Esophagus mucosa (tissue), 1 donor: ENCODE results near the gene SLC36A1. TPM values are rescaled to one million over a fixed set of nuclear protein-coding genes. Genes with fewer than 3 reads are reported as not detected.

Experiments
- ATAC-seq: fragments of 200-7000 bp; cut with Tn5 transposase; one replicate; pipeline ENCODE4 v1.9.1; 2020
- total RNA-seq: library from RNA; stranded (reverse); gene quantifications from one replicate; pipeline ENCODE4 v1.2.4, GENCODE V29; 2023
- donor health status: DM: yes; HTN: yes; CAD: no.

SLC36A1 gene
- total RNA-seq, 1 donor from 2014 or later = 5.9 TPM

GRCh38 chr5:151451626-151452520, 4.5 kb downstream of the SLC36A1 start:
- ATAC-seq = no peak

DNA sequence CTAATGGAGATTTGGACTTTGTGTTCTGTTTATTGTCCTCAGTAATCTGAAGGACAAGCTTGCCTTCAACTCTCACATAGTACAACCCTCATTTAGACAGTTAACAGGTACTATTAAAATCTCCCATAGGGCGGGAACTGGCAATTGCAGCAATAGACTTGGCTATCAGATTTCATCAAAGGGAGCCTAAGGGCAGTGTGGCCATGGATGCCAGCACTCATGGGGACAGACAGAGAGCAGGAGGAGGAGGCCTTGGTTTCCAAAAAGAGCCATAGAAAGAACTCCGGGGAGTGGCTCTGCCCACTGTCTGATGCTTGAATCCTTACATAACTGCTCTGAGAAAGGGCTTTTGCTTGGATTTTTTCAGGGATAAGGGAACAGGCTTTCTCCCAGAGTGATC, 6.8 kb downstream of the SLC36A1 start:
- ATAC-seq = no peak

DNA sequence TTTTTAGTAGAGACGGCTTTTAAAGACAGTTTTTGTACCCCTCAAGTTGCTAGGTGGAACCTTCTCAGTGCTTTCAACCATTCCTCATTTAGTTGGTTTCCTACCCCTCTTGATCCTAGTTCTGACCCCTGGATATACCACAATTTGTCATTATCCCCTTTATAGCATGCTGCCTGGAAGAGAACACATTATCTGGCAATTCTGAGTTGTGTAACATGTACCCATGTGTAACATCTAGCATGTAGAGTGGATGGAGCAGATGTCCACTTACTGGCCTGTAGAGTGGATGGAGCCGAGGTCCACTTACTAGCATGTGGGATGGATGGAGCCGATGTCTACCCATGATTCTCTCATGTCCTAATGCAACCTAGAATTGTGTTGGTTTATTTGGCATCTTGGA, 7.5 kb downstream of the SLC36A1 start:
- ATAC-seq = no peak

DNA sequence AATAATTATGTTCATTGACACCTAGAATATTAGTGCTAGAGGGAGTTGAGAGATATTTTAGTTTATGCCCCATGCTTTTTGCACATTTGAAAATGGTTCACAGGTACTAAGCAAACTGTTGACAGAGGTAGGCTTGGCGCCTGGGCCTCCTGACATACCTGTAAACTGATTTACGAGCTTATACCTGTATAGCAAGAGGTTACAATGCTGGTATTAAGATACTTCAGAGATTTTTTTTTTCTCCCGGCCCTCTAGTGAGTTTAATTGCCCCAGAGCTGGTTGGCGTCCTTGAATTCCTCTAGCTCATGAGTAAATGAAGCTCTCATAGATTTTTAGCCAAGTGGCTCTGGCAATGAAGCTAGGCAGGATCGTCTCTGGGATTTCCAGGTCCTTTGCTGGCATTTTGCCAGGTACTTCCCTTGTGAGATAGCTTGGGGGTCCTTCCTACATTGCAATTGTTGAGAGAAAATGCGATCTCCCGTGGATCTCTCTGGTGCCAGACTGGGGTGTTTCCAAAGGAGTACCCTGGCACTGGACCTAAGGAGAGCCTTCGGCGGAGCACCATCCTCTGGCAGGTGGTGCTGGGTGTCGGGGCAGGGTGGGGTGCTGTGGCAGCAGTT, 9.0 kb downstream of the SLC36A1 start:
- ATAC-seq = no peak

- no peak for ATAC-seq
Measured at GRCh38 chr5:151458314-151458713, 10.9 kb downstream of the SLC36A1 start.

DNA sequence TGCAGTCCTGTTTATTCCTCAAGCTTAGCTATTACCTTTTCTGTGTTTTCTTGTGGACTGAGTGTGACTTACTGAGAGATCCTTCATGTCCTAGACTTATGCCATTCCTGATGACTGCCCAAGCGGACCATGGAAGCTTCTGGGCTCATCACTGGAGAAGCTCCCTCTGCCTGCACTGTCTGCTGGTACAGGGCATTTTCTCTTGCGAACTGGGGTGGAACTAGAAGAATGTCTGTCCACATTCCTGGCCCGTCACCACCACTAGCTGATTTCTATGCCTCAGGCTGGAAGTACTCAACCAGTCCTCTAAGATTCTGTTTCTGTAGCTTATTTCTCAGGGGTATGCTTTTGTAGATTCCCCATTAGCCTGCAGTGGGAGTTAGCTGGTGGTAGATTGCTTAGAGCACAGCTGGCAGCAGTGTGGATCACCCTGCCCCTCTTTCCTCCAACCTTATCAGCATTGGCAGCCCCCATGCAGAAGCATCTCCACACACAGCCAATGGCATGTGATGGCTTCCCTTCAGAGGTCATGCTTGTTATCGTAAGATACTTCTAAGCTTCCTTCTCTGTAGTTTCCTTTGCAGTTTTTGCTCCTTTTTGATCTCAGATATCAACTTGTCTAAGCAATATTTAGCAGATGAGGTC, 12.4 kb downstream of the SLC36A1 start:
- ATAC-seq = no peak

DNA sequence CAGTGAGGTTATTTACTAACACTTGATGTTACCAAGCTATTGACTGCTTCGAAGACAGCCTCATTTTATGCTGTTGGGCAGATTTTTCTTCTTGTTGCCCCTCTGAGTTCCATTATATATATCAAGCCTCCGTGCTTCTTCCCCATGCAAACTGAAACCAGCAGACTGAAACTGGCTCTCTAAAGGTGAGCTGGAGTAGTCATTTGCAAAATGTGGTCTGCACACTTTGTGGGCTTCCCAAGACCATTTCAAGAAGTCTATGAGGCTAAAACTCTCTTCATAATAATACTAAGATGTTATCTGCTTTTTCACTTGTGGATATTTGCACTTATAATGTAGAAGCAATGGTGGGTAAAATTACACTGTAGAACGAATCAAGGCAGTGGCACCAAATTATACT, 13.9 kb downstream of the SLC36A1 start:
- no peak for ATAC-seq

DNA sequence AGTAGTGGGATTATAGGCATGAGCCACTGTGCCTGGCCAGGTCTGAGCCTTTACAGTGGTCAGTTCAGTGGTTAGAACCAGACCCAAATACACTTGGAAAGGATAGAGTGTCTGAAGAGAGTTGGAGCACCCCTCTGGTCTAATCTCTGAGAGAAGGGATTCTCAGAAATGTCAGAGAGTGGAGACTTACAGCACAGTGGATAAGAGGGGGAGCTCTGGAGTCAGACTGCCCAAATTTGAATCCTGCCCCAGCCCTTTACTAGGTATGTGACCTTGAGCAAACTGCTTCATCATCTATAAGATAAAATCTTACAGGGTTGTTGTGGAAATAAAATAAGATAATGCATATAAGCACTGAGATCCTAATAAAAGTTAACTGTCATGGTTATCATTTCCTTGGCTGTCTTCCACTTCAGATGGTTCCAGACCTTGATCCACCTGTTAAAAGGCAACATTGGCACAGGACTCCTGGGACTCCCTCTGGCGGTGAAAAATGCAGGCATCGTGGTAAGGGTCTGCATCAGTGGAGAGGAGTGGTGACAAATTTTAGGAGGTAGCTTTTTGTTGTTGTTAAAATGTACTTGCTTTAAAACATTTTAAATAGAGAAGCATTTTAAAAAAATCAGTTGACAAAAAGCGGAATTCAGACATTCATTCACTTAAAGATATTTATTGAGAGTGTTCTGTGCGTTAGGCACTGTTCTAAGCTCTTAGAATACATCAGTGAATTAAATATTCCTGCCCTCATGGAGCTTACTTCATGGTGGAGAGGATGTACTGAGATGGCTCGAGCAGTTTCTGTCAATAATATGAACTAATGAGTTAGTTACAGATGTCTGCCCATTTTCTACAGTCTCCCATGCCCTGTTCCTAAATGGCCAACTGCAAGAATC, 16.0 kb downstream of the SLC36A1 start:
- ATAC-seq = no peak

DNA sequence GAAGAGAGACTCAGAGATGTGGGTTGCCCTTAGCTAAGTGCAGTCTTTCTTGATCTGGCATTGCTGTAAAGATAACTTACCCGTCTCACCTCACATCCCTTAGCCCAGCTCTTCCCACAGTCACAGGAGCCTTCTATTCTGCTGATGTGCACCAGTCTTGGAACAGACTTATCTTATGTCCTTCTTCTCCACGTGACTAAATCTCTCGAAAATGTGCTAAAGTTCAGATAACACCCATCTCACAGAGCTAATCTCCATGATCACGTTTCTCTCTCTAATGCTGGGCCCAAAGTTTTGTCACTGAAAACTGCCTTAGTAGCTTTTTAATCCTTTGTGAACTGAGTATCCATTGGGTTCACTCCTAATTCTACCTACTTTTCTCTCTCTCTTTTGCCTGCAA, 16.7 kb downstream of the SLC36A1 start:
- ATAC-seq = no peak

DNA sequence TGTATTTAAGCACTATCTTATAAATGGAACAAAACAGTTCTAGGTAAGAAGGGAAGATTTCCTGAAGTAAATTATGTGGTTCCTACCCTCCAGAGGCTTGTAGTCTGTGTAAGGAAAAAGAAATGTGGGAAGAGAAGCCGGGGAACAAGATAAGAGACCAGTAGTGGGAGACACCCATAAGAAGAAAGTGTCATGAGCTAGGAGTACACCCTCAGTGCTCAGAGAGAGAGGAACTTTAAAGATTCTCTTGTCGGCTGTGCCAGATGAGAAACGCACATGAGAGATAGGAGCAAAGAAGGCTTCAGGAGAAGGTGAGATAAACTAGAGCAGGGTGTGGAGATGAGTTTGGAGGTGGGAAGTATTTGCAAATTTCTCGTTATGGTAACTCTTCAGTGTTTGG, 18.1 kb downstream of the SLC36A1 start:
- ATAC-seq = no peak

DNA sequence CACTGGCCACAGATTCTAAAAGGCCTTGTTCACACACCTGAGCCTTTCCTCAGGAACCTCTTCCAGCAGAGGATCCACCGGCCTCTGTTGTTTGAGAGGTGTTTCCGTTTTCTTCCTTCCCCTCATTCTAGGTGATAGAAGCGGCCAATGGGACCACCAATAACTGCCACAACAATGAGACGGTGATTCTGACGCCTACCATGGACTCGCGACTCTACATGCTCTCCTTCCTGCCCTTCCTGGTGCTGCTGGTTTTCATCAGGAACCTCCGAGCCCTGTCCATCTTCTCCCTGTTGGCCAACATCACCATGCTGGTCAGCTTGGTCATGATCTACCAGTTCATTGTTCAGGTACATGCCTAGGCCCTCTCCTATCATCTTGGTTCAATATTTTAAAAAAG, 20.2 kb downstream of the SLC36A1 start:
- ATAC-seq = no peak

- ATAC-seq = no peak
Measured at GRCh38 chr5:151469386-151469785, 22.0 kb downstream of the SLC36A1 start.

- ATAC-seq = no peak
Measured at GRCh38 chr5:151469992-151470391, 22.6 kb downstream of the SLC36A1 start.

- no peak for ATAC-seq
Measured at GRCh38 chr5:151470439-151470838, 23.0 kb downstream of the SLC36A1 start.

GRCh38 chr5:151471276-151471675, 23.9 kb downstream of the SLC36A1 start:
- ATAC-seq = no peak

DNA sequence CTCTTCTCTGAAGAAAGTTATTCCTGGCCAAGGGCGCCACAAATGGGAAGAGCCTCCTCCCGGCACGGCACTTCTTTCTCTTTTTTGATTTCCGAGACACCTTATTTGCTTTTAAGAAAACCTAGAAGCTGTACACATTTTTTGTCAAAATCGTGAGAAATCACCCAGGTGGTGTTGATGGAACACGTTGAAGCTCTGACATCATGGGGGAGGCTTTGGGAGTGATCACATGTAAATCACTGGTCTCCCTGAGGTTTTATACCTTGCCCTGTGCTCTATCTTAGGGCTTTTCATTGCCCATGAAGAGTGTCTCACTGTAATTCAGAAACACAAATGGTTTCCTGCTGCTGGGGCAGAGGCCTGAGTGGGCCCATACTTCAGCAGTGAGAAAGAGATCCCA, 27.4 kb downstream of the SLC36A1 start:
- ATAC-seq = no peak

GRCh38 chr5:151475388-151475787, 28.0 kb downstream of the SLC36A1 start:
- ATAC-seq = no peak

DNA sequence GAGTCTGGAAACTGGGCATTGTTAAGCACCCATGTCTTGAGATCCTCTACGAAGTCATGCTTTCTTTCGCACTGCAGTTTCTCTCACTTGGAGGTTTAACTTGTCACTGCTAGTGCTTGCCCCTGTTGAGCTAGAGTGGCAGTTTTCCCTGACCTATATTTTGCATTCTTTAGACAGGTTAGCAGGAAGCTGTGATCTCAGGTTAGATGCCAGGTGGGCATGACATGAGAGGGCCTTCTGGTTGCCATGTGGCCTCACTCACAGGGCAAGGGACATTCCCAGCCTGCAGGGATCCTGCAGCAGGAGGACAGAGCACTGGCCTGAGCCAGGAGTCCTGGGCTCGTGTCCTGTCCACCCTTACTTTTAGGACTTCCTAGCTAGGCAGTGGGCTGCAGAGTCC, 28.6 kb downstream of the SLC36A1 start:
- ATAC-seq = no peak

DNA sequence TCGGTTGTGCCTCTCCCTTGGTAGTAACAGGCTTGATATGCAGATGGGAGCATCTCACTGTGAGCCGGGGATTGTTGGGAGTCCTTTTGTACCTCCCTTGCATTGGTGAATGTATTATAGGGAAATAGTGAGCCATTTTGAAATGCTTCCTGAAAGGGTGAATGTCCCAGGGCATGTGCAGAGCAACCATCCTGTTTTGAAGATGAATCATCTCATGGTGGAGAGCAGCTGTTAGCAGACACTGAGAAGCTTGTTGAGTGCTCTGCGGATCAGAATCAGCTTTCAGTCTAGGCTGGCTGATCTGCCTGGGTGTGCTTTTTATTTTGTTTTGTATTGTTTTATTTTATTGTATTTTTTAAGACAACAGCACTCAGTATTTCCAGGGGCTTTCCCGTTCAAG, 29.7 kb downstream of the SLC36A1 start:
- ATAC-seq = no peak

GRCh38 chr5:151480384-151481293, 33.2 kb downstream of the SLC36A1 start:
- no peak for ATAC-seq

- ATAC-seq = no peak
Measured at GRCh38 chr5:151483176-151483575, 35.8 kb downstream of the SLC36A1 start.

DNA sequence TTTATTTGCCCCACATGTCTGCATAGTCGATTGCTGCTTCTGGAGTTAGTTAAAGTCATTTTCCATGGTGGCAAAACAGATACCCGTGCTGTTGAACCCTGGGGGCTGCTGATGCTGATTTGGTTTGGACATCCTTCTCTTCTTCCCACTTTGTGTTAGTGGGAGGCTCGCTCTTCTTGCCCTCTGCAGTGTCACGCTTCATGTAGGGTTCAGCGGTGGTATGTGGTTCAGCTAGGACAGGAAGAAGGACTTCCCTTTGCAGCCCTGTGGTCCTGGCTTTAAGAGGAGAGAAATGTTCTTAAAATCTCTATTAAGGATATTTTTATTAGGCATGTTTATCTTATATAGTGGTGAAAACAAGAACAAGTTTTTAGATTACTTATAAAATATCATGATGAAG, 36.2 kb downstream of the SLC36A1 start:
- no peak for ATAC-seq
